HCT116 (cell line): ENCODE data around the gene TRIP13.
"Not testable (repeated sequence)": the region's sequence is repeated elsewhere in the genome, so short reads cannot be mapped to it uniquely, and the experiment has no call there.

Experiments used
- CTCF ChIP-seq, 3 experiments: fragments of 200-600 bp in 1 of 3; sonication (generic) in 1 of 3; IDR thresholded peaks in 2 of 3; conservative IDR thresholded peaks in 1 of 3; 2 replicates each; pipeline ENCODE4 v1.5.1; 2012 to 2017; ENCODE audit warnings: low read depth in 2 of 3, low read length in 2 of 3, antibody characterized with exemption in 1 of 3, borderline replicate concordance in 1 of 3, control low read depth in 1 of 3, mild to moderate bottlenecking in 1 of 3, mixed read lengths in 1 of 3, mixed run types in 1 of 3, moderate library complexity in 1 of 3; ENCODE audit not compliant: insufficient read depth in 1 of 3
- EZH2 ChIP-seq: fragments of 200-600 bp; sonication (generic); IDR thresholded peaks from 2 replicates; pipeline ENCODE4 v1.6.1; 2017; ENCODE audit warnings: antibody characterized with exemption, mixed run types
- POLR2A ChIP-seq: IDR thresholded peaks from 2 replicates; pipeline ENCODE4 v1.7.0; 2011; ENCODE audit warnings: borderline replicate concordance; ENCODE audit not compliant: insufficient read depth, insufficient read length; ENCODE audit errors: extremely low read depth
- RAD21 ChIP-seq: IDR thresholded peaks from 2 replicates; pipeline ENCODE4 v1.6.1; 2012; ENCODE audit warnings: low read depth, mild to moderate bottlenecking
- SP1 ChIP-seq: IDR thresholded peaks from 2 replicates; pipeline ENCODE4 v1.6.1; 2012; ENCODE audit warnings: low read depth
- YY1 ChIP-seq: IDR thresholded peaks from 2 replicates; pipeline ENCODE4 v1.6.1; 2011; ENCODE audit warnings: low read length, low read depth, moderate library complexity, mild to moderate bottlenecking; ENCODE audit not compliant: insufficient replicate concordance; ENCODE audit errors: extremely low read depth

- TF ChIP-seq SP1; RAD21; POLR2A; CTCF (IDR thresholded peaks at IDR 0.05 in 2 of 3, conservative IDR thresholded peaks at IDR 0.05 in 1 of 3; ENCODE audit: borderline replicate concordance in 1 of 3, insufficient read depth in 1 of 3, low read depth in 2 of 3, low read length in 2 of 3); YY1; EZH2: not testable (repeated sequence)
Observed at GRCh38 chr5:847212-847611, 45.5 kb upstream of the TRIP13 start.
